ENCODE data around the gene SCN9A.
"Not testable (repeated sequence)": the region's sequence is repeated elsewhere in the genome, so short reads cannot be mapped to it uniquely, and the experiment has no call there.

Gene SCN9A

GRCh38 chr2:166314022-166314759 lies 61.6 kb downstream of the SCN9A start:
- no peak overlapping the region for H2AFZ ChIP-seq (ENCODE audit: low read length)
- H3K4me2 ChIP-seq (ENCODE audit: low read depth, low read length), result no peak overlapping the region
- H3K79me2 ChIP-seq (ENCODE audit: low read length), result no peaks in the 10 kb centered on the region
- no peaks in the 10 kb centered on the region for H3K9me3 ChIP-seq (replicated peaks; ENCODE audit: insufficient read depth, low read length)
- H3K4me1 ChIP-seq (ENCODE audit: low read length), result no peaks in the 10 kb centered on the region
- TF ChIP-seq EZH2 (optimal IDR thresholded peaks at IDR 0.05; ENCODE audit: low read depth, low read length), result no peak
- TF ChIP-seq EZH2phosphoT487 (IDR thresholded peaks at IDR 0.05; ENCODE audit: low read length), result no peak
- TF ChIP-seq CTCF (IDR thresholded peaks at IDR 0.05; ENCODE audit: low read length), result no peak
- H3K36me3 ChIP-seq (replicated peaks; ENCODE audit: insufficient read depth, low read length), result no peaks in the 10 kb centered on the region
- no peaks in the 10 kb centered on the region for H3K27me3 ChIP-seq (replicated peaks; ENCODE audit: insufficient read depth, low read length)
- DNase-seq, result no peak
- no peaks in the 10 kb centered on the region for H3K9me2 ChIP-seq (replicated peaks; ENCODE audit: insufficient read depth, low read length)
- no peak overlapping the region for H3K27ac ChIP-seq (ENCODE audit: low read length)
- H3K4me3 ChIP-seq (ENCODE audit: low read length), result no peak overlapping the region
- H3K9ac ChIP-seq (ENCODE audit: low read length), result no peak overlapping the region
- no peaks in the 10 kb centered on the region for H3F3A ChIP-seq (ENCODE audit: insufficient read depth, low read length)
- H4K20me1 ChIP-seq (ENCODE audit: insufficient read depth, low read length), result no peaks in the 10 kb centered on the region

GRCh38 chr2:166312863-166313262 lies 62.9 kb downstream of the SCN9A start:
- H3K4me2 ChIP-seq (ENCODE audit: low read depth, low read length); H3K4me1 ChIP-seq (ENCODE audit: low read length); H3K9ac ChIP-seq (ENCODE audit: low read length); H3F3A ChIP-seq (ENCODE audit: insufficient read depth, low read length); H3K27me3 ChIP-seq (replicated peaks; ENCODE audit: insufficient read depth, low read length); H2AFZ ChIP-seq (ENCODE audit: low read length); H3K27ac ChIP-seq (ENCODE audit: low read length); H3K9me2 ChIP-seq (replicated peaks; ENCODE audit: insufficient read depth, low read length); H3K4me3 ChIP-seq (ENCODE audit: low read length); H3K79me2 ChIP-seq (ENCODE audit: low read length); DNase-seq; H3K9me3 ChIP-seq (replicated peaks; ENCODE audit: insufficient read depth, low read length); H3K36me3 ChIP-seq (replicated peaks; ENCODE audit: insufficient read depth, low read length); H4K20me1 ChIP-seq (ENCODE audit: insufficient read depth, low read length): not testable (repeated sequence)

GRCh38 chr2:166307326-166307725 lies 68.4 kb downstream of the SCN9A start:
- Histone ChIP-seq H3K4me3 (ENCODE audit: low read length) (no peak overlapping the region), H2AFZ (ENCODE audit: low read length) (no peak overlapping the region), H3K9me3 (replicated peaks; ENCODE audit: insufficient read depth, low read length) (no peaks in the 10 kb centered on the region), H3K79me2 (ENCODE audit: low read length) (no peaks in the 10 kb centered on the region), H3K27me3 (replicated peaks; ENCODE audit: insufficient read depth, low read length) (no peaks in the 10 kb centered on the region), H3K9ac (ENCODE audit: low read length) (no peak overlapping the region), H3K36me3 (replicated peaks; ENCODE audit: insufficient read depth, low read length) (no peaks in the 10 kb centered on the region), H3F3A (ENCODE audit: insufficient read depth, low read length) (no peaks in the 10 kb centered on the region), H3K4me1 (ENCODE audit: low read length) (no peaks in the 10 kb centered on the region), H4K20me1 (ENCODE audit: insufficient read depth, low read length) (no peaks in the 10 kb centered on the region), H3K27ac (ENCODE audit: low read length) (no peak overlapping the region), H3K9me2 (replicated peaks; ENCODE audit: insufficient read depth, low read length) (no peaks in the 10 kb centered on the region), H3K4me2 (ENCODE audit: low read depth, low read length) (no peak overlapping the region)
- TF ChIP-seq EZH2 (optimal IDR thresholded peaks at IDR 0.05; ENCODE audit: low read depth, low read length), result no peak
- no peak for TF ChIP-seq EZH2phosphoT487 (IDR thresholded peaks at IDR 0.05; ENCODE audit: low read length)
- TF ChIP-seq CTCF (IDR thresholded peaks at IDR 0.05; ENCODE audit: low read length), result no peak
- DNase-seq, result no peak

GRCh38 chr2:166304656-166305055 lies 71.1 kb downstream of the SCN9A start:
- Histone ChIP-seq H3K27ac (ENCODE audit: low read length) (no peak overlapping the region), H4K20me1 (ENCODE audit: insufficient read depth, low read length) (no peaks in the 10 kb centered on the region), H3K4me1 (ENCODE audit: low read length) (no peaks in the 10 kb centered on the region), H3K36me3 (replicated peaks; ENCODE audit: insufficient read depth, low read length) (no peaks in the 10 kb centered on the region), H2AFZ (ENCODE audit: low read length) (no peak overlapping the region), H3K79me2 (ENCODE audit: low read length) (no peaks in the 10 kb centered on the region), H3K9me3 (replicated peaks; ENCODE audit: insufficient read depth, low read length) (no peaks in the 10 kb centered on the region), H3F3A (ENCODE audit: insufficient read depth, low read length) (no peaks in the 10 kb centered on the region), H3K4me3 (ENCODE audit: low read length) (no peak overlapping the region), H3K9me2 (replicated peaks; ENCODE audit: insufficient read depth, low read length) (no peaks in the 10 kb centered on the region), H3K4me2 (ENCODE audit: low read depth, low read length) (no peak overlapping the region), H3K27me3 (replicated peaks; ENCODE audit: insufficient read depth, low read length) (no peaks in the 10 kb centered on the region), H3K9ac (ENCODE audit: low read length) (no peak overlapping the region)
- no peak for TF ChIP-seq EZH2 (optimal IDR thresholded peaks at IDR 0.05; ENCODE audit: low read depth, low read length)
- TF ChIP-seq CTCF (IDR thresholded peaks at IDR 0.05; ENCODE audit: low read length), result no peak
- TF ChIP-seq EZH2phosphoT487 (IDR thresholded peaks at IDR 0.05; ENCODE audit: low read length), result no peak
- DNase-seq, result no peak

Data from MM.1S (cell line).